CD4-positive, alpha-beta T cell treated with Interleukin-2 at 100 ng/mL for 4 hours (primary cell): Measurements from ENCODE around the gene ZFYVE28.

ENCODE experiments used
- DNase-seq: peaks from one replicate; pipeline ENCODE4 v3.0.0-alpha.2; 2020; ENCODE audit warnings: low spot score

The ZFYVE28 gene

GRCh38 chr4:2411786-2412510, 6.5 kb downstream of the ZFYVE28 start:
- no peak for DNase-seq

DNA sequence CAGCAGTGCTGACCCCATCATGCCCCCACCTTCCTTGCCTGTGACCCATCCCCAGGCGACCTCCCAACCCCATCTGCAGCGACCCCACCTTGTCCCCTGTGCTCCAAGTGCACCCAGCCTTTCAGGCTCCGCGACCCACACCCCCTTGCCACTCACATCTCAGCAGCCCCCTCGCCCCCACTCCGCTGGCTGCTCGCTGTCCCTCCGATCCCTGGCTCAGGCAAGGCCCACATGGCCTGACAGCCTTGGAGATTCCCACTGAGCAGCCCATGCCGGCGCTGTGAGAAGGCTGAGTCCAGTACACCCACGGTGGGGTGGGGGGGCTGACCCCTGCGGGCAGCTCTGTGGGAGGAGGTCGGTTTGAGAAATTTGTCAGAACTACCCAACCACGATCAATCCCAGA, 9.1 kb downstream of the ZFYVE28 start:
- no peak for DNase-seq

GRCh38 chr4:2408976-2409375, 9.5 kb downstream of the ZFYVE28 start:
- no peak for DNase-seq

DNA sequence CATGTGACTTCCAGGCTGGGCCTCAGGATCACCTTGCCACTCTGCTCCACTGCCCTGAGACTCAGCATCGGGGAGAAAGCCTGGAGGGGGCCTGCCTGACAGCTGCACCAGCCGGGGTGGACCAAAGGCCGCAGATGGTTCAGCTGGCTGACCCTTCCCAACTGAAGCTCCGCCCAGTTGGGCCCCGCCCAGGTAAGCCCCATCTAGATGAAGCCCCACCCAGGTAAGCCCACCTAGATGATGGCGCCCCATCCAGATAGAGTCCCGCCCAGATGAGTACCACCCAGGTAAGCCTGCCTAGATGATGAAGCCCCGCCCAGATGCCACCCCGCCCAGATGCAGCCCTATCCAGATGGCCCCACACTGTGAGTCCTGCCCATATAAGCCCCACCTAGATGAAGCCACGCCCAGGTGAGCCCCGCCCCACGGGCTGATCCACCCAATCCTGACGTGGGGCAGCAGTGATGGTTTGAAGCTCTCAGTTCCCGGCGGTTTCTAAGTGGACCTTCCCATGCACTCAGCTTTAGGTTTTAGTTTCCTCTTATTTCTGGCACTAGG, 10.0 kb downstream of the ZFYVE28 start:
- DNase-seq: no peak

DNA sequence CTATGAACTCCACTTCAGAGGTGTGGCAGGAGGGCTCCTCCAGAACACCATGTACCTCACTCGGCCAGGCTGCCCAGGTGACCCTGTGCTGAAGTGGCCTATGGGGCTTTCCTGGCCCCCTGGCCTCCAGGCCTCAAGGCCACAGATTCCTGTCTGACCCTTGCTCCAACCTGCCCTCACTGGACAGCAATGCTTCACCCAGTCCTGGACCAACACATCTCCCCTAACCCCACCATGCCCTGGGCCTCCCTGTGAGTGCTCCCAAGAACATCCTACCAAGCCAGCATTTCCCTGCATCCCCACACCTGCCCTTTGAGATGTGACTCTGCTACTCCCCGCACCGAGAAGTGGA, 10.5 kb downstream of the ZFYVE28 start:
- no peak for DNase-seq

DNA sequence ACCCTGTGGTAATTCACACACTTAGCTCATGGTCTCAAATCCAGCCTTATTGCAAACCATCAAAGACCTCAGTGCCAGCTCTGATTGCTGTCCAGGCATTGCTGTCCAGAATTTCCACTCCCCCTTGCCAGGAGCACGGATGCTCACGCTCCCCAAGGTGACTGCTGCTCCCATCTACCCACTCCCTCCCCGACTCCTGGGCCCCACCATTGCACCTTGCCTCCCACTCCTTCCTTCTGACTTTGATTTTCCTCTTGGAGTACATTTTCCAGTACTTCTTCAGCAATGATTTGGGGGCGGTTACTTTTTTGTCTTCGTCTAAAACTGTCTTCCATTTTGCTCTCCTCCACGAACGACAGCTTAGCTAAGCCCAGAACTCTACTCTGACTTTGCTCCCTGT, 11.5 kb downstream of the ZFYVE28 start:
- DNase-seq: no peak

- DNase-seq: no peak
These were observed 12.0 kb downstream of the ZFYVE28 start for GRCh38 chr4:2406406-2406805.

GRCh38 chr4:2402941-2403340, 15.5 kb downstream of the ZFYVE28 start:
- no peak for DNase-seq

DNA sequence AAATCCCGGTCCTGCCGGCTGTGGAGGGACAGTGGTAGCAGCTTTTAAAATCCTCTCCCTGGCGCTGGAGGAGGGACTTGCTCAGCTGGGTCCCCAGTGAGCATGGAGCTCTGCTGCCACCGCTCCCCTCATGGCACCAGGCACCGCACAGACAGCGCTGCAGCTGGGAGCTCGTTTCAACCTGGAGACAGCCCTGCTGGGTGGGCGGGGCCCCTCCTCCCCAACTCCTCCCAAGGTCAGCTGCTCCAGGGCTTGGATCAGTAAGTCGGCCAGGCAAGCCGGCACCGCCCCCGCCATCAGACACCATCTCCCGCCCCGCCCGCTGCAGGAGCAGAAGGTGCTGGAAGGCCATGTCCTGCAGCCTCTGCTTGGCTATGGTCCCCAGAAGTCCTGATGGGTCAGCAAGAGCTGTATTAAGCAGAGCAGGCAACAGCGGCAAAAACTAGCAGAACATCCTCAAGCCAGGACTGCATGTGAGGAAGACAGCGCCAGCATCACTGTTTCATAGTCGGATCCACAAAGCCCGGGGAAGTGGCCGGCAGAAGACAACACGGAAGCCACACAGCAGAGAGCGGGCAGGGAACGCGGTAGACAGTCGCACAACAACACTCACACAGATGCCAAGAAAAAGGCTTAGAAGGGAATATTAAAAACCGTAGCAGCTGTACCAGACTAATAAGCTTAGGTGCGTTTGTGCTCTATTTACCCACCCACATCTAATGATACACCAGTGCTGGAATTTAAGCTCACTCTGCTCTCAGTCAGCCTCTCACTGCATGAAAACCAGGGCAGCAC, 16.2 kb downstream of the ZFYVE28 start:
- DNase-seq: no peak

- no peak for DNase-seq
These were observed 16.8 kb downstream of the ZFYVE28 start for GRCh38 chr4:2401610-2401983.

DNA sequence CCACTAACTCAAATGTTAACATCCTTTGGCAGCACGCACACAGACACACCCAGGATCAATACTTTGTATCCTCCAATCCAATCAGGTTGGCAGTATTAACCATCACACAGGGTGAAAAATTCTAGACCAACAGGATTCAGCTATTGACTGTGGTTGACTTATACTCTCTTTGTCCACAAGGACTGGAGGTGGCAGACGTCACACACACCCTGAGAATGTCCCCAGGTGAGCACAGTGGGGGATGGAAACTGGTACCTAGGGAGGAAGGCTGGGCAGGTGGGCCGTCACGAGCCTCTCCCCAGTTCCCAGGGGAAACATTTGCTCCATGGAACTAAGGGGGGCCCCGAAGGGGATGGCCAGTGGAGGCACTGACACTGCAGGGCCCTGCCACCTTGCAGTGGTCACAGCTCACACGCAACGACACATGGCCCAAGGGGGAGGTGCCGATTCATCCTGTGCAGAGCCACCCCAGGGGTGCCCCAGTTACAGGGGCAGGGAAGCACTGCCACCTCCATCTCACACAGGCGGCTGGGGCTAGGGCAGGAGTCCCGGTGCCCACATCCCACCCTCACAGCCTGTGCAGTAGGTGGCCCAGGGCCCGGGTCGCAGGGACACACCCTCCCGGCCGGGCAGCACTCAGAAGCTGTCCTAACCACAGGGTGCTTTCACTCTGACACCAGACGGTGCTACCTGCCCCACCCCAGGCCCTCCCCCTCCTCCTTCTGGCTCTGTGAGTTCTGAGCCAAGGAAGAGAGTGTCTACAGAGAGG, 17.4 kb downstream of the ZFYVE28 start:
- DNase-seq: no peak

DNA sequence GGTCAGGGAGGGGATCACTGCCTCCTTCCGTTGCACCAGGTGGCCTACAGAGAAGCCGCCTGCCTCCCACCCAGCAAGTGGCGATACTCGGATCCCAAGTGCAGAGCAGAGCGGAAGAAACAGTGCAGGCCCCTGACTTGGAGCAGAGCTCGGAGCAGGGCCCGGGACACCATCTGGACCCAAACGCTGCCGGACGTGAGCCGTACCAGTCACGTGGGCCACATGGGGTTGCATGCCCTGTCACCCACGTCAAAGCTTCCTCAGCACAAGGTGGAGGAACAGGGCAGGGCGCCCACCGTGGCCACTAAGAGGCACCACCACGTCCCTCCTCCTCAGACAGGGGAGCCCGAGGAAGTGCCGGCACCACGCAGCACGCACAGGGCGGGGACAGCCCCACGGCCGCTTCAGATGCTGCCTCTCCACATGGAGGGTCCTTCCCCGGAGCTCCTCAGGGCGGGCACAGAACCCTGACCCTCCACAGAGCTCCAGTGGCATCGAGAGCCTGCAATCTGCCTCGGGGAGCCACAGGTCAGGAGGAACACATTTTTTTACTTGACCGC, 18.7 kb downstream of the ZFYVE28 start:
- DNase-seq: no peak

- no peak for DNase-seq
These were observed 19.2 kb downstream of the ZFYVE28 start for GRCh38 chr4:2399216-2399615.

- no peak for DNase-seq
These were observed 20.7 kb downstream of the ZFYVE28 start for GRCh38 chr4:2397596-2398379.

DNA sequence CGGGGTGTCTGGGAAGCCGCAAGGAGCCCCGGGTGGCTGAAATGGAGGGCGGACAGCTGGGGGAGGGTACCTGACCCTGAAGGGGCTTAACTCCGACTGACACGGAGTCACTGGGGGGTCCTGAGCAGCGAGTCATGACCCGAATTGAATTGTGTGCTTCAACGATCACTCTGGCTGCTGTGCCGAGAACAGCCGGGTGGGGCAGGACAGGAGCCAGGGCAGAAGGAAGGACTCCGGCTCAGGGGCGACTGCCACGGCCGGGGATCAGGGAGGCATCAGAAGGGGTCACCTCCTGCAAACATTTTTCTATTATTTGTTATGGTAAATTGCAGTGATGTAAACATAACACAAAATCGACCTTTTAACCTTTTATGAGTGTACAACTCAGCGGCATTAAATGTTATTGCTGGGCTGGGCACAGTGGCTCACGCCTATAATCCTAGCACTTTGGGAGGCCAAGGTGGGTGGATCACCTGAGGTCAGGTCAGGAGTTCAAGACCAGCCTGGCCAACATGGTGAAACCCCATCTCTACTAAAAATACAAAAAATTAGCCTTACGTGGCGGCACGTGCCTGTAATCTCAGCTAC, 21.6 kb downstream of the ZFYVE28 start:
- DNase-seq: no peak

DNA sequence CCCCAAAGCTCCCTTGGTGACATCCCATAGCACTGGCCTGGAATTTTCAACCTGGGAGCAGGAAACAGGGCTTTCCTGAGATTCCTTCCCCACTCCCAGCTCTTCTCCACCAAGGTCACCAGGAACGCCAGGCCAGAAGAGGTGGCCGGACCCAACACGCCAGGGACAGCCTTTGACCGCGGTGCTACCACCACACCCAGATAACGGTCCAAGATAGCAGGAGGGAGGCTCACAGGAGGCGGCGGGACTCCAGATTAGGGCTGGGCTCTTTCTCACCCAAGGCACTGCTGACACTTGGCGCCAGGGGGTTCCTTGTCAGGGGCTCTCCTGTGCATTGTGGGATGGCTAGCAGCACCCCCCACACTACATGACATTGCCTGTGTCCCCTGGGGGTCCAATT, 22.9 kb downstream of the ZFYVE28 start:
- DNase-seq: no peak

DNA sequence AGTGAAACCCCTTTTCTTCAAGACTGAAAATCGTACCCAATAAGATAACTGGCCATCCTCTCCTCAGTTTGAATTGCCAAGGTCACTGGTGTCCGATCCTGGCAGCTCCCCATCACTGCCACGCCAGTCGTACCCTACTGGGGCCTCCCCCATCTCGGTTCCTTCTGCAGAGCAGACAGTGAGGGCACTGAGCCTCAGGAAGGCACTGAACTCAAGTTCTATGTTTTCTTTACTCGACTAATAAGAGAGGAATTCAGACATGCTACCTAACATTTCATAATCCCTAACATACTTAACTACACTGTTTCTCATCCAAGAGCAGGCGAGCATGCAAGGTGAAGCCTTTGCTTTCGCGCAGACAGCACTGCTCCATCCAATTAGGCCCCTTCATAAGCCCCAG, 23.4 kb downstream of the ZFYVE28 start:
- no peak for DNase-seq

DNA sequence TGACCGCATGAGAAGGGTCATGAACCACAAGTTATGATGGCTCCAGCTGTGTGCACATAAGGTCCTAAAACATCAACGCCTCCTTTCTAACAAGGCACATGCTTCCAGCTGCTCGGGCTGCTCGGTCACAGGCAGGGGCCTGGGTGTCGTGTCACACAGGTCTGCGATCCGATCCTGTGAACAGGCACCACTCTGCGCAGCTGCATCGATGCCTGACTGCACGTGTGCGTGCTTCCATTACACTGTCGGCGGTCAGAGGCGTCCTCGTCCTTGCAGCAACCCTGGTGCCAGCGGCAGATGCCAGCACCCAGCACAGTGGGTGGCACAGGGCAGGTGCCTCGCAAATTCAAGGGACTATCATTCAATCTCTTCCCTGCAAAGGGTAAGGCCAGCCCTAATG, 23.9 kb downstream of the ZFYVE28 start:
- DNase-seq: no peak

- DNase-seq: no peak
These were observed 24.8 kb downstream of the ZFYVE28 start for GRCh38 chr4:2393353-2394270.

DNA sequence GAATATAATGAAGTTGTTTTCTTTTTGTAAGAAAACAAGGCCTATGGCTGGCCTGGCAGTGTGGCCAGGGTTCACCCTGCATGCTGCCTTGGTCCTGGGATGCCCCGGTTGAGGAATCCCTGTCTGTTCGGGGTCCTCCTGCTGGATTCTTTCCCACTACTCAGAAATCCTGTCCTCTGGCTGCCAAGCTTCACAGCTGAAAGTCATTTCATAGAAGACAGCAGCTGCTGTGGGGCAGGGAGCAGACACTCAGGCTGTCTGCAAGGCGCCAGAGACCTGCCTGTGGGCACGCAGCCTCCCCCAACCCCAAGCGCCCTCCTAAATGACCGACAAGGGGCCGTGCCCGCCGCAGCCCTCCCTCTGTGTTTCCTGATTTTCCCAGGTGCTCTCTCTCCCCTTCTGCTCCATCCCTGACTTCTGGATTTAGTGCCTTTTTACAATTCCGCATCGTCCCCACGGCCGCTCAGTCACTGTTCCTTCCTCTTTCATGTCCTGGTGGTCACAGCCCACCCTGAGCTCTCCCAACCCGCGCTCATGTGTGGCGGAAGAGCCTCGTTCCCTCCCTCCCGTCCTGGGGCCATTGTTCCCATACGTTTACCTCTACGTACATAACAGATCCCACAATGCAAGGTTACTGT, 27.5 kb downstream of the ZFYVE28 start:
- DNase-seq: no peak
